ENCODE measurements around the gene STAT5A. TPM values are rescaled to one million over a fixed set of nuclear protein-coding genes. Genes with fewer than 3 reads are reported as not detected.
"Not testable (repeated sequence)": the region's sequence is repeated elsewhere in the genome, so short reads cannot be mapped to it uniquely, and the experiment has no call there.

Gene STAT5A
- total RNA-seq, 2 donors from 2014 or later = 16.9 to 51.2 TPM

DNA sequence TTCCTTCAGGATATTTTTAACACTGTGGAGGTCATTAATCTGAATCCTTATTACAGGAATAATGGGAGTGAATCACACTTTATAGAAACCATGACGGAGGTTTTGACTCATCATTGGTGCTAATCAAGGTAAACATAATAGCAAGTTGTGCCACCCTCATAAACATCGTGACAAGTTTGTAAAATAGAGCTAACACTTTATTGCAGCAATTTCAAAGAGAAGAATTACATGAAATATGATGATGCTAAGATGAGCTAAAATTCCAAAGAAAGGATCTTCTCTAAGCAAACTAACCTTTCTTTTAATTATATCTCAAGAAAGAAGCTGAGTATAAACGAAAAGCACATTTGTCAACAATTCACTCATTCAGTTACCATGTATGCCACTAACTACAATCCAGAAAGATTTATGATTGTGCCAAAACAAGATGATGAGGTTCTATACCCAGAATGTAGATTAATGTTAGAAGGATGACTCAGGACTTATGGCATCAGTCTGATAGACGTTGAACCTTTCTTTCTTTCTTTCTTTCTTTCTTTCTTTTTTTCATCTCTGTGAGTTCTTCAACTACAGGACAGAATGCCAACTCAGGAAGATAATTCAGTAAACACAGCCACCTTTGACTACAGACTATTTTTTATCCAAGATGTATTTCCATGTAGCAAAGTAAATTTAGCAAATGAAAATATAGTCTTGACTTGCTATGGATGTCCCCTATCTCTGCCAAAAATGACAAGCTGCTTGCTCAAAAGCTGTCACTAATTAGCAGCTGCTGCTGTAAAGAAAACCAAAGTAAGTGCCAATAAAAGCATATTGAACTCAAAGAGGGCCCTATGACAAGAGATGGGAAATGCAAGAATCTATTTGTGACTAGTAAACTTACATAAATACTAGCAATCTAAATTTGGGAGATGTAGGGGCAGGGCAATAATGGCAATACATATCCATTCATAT lies 35.4 kb upstream of the STAT5A start:
- Histone ChIP-seq H3K36me3 (no peaks in the 10 kb centered on the region), H3K4me3 (no peak overlapping the region), H3K27me3 (no peaks in the 10 kb centered on the region), H3K27ac (peak overlapping the region in 1 of 2 donors; percentile 20), H3K4me1 (peaks cover 0 to 45% of the 10 kb centered on the region in 2 donors), H3K9me3 (no peaks in the 10 kb centered on the region)
- TF ChIP-seq, protein P1, sequence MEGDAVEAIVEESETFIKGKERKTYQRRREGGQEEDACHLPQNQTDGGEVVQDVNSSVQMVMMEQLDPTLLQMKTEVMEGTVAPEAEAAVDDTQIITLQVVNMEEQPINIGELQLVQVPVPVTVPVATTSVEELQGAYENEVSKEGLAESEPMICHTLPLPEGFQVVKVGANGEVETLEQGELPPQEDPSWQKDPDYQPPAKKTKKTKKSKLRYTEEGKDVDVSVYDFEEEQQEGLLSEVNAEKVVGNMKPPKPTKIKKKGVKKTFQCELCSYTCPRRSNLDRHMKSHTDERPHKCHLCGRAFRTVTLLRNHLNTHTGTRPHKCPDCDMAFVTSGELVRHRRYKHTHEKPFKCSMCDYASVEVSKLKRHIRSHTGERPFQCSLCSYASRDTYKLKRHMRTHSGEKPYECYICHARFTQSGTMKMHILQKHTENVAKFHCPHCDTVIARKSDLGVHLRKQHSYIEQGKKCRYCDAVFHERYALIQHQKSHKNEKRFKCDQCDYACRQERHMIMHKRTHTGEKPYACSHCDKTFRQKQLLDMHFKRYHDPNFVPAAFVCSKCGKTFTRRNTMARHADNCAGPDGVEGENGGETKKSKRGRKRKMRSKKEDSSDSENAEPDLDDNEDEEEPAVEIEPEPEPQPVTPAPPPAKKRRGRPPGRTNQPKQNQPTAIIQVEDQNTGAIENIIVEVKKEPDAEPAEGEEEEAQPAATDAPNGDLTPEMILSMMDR (IDR thresholded peaks at IDR 0.05) = no peak
- no peak for DNase-seq (ENCODE audit: low spot score)

DNA sequence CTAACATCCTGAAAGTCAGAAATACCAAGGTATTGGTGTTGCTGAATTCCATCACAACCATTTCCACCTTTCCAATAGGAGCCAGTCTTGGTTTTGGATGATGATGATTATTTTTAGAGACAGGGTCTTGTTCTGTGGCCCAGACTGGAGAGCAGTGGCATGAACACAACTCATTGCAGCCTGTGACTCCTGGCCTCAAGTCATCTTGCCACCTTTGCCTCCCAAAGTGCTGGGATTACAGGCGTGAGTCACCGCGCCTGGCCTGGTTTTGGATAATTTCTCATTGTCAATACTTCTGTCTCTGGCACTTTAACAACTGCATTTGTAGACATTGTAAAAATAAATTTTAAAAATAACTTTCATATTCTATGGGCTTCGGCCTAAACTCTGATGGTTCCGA lies 34.7 kb upstream of the STAT5A start:
- Histone ChIP-seq H3K4me1 (peaks cover 0 to 39% of the 10 kb centered on the region in 2 donors), H3K27ac (peak overlapping the region in 1 of 2 donors; percentile 20), H3K9me3 (no peaks in the 10 kb centered on the region), H3K4me3 (no peak overlapping the region), H3K27me3 (no peaks in the 10 kb centered on the region), H3K36me3 (no peaks in the 10 kb centered on the region)
- TF ChIP-seq, protein P1 (IDR thresholded peaks at IDR 0.05) = no peak
- no peak for DNase-seq (ENCODE audit: low spot score)

DNA sequence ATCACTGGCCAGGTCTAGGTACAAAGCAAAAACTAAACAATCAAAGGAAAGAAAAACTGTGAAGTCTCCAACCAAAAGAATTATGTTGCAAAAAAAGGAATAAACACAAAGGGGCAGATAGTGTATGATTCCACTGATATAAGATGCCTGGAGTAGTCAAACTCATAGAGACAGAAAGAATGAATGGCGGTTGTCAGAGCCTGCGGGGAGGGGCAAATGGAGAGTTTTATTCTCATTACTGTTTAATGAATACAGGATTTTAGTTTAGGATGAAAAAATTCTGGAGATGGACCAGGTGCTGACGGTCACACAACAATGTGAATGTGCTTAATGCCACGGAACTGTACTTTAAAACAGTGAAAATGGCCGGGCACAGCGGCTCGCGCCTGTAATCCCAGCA lies 32.9 kb upstream of the STAT5A start:
- no peaks in the 10 kb centered on the region for H3K36me3 ChIP-seq
- DNase-seq (ENCODE audit: low spot score) = no peak
- H3K27ac ChIP-seq = no peak overlapping the region
- H3K9me3 ChIP-seq = no peaks in the 10 kb centered on the region
- H3K4me1 ChIP-seq = peaks cover 0 to 27% of the 10 kb centered on the region in 2 donors
- TF ChIP-seq, protein P1 (IDR thresholded peaks at IDR 0.05) = no peak
- H3K4me3 ChIP-seq = no peak overlapping the region
- H3K27me3 ChIP-seq = no peaks in the 10 kb centered on the region

DNA sequence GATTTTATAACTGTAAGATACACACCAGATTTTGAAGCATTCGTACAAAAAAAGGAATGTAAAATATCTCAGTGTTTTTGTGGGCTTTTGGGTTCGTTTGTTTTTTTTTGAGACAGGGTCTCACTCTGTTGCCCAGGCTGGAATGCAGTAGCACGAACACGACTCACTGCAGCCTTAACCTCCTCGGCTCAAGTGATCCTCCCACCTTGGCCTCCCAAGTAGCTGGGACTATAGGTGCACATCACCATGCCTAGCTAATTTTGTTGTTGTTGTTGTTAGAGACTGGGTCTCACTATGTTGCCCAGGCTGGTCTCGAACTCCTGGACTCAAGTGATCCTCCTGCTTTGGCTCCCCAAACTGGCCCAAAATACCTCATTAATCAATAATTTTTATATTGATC lies 28.0 kb upstream of the STAT5A start:
- Histone ChIP-seq H3K27ac (no peak overlapping the region), H3K4me3 (no peak overlapping the region), H3K9me3 (no peaks in the 10 kb centered on the region), H3K36me3 (no peaks in the 10 kb centered on the region), H3K4me1 (peaks cover 0 to 4% of the 10 kb centered on the region in 2 donors), H3K27me3 (no peaks in the 10 kb centered on the region)
- DNase-seq (ENCODE audit: low spot score) = no peak
- TF ChIP-seq, protein P1 (IDR thresholded peaks at IDR 0.05) = no peak

DNA sequence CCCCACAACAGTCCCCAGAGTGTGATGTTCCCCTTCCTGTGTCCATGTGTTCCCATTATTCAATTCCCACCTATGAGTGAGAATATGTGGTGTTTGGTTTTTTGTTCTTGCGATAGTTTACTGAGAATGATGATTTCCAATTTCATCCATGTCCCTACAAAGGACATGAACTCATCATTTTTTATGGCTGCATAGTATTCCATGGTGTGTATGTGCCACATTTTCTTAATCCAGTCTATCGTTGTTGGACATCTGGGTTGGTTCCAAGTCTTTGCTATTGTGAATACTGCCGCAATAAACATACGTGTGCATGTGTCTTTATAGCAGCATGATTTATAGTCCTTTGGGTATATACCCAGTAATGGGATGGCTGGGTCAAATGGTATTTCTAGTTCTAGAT lies 23.9 kb upstream of the STAT5A start:
- H3K9me3 ChIP-seq; H3K36me3 ChIP-seq; H3K4me3 ChIP-seq; H3K27ac ChIP-seq; H3K27me3 ChIP-seq; H3K4me1 ChIP-seq; DNase-seq (ENCODE audit: low spot score): not testable (repeated sequence)

DNA sequence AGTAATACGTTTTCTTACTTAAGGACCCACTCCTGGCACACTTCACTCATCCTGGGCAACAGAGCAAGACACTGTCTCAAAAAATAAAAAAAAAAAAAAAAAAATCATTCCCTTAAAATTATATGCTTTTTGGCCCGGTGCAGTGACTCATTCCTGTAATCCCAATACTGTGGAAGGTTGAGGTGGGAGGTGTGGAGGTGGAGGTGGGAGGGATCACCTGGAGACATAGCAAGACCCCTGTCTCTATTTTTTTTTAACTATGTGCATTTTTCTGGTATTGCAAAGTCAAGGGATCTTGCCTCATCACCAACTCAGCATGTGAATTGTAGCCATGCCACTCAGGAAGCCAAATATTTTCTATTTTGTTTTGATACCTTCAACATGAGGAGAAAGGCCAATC lies 21.8 kb upstream of the STAT5A start:
- H3K4me1 ChIP-seq = no peaks in the 10 kb centered on the region
- no peak overlapping the region for H3K4me3 ChIP-seq
- H3K36me3 ChIP-seq = no peaks in the 10 kb centered on the region
- TF ChIP-seq, protein P1 (IDR thresholded peaks at IDR 0.05) = no peak
- no peak for DNase-seq (ENCODE audit: low spot score)
- H3K27ac ChIP-seq = no peak overlapping the region
- H3K9me3 ChIP-seq = no peaks in the 10 kb centered on the region
- no peaks in the 10 kb centered on the region for H3K27me3 ChIP-seq

Data from right atrium auricular region (tissue), 2 donors.